ENCODE results near the gene PLXNA4. TPM values are rescaled to one million over a fixed set of nuclear protein-coding genes. Genes with fewer than 3 reads are reported as not detected.

The PLXNA4 gene
- total and polyA plus RNA-seq, 12 donors = 0.83 to 17.0 (median 11.5) TPM

- no peak for ATAC-seq
- intact Hi-C loops (cut with DNase I) = loop anchor here in 2 of 10 donors (5.0 to 10.0 kb wide), 2 partner anchors 191 to 193 kb away; no protein-coding TSS in a partner anchor
- Histone ChIP-seq H3K36me3 (no peaks in the 10 kb centered on the region), H3K27me3 (no peaks in the 10 kb centered on the region), H3K4me1 (no peaks in the 10 kb centered on the region), H3K4me3 (no peak overlapping the region), H3K27ac (no peak overlapping the region), H3K9me3 (no peaks in the 10 kb centered on the region)
- WGBS, 2 donors = 78 to 96% methylated on average over 2 of the region's 2 CpGs
- no peak for TF ChIP-seq CTCF (IDR thresholded peaks at IDR 0.05)
- no peak for DNase-seq
These were observed 264.5 kb downstream of the PLXNA4 start for GRCh38 chr7:132311733-132312132.

DNA sequence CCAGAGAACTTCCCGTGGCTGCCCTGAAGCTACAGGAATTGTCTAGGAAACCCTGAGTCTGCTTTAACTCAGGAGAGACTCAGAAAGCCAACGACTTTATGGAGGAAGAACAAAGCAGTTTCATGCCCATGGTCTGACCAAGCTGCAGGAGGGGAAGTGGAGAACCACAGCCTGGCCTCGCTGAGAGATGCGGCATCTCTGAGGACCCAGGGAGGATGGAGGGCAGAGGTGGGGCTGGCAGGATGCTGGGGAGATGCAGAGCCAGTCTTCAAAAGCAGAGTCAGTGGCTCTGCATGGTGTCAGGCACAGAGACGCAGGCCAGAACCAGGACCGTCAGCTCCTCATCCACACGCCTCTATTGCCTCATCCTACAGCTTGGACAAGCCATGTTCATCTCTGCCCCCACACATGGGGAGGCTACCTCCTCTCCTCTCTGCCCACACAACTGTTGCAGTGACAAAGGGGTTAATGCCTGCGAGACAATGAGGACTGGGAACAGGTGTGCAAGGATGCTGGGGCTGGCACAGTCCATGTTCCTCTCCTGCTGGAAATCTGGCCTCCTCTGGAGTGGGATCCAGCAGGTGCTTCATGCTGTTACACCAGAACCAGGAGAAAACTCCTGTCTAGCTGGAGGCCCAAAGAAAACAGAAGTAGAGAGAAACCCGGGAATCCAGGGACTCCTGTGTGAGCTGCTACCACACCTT, 267.0 kb downstream of the PLXNA4 start:
- no peak for DNase-seq
- Histone ChIP-seq H3K27me3 (no peaks in the 10 kb centered on the region), H3K4me3 (no peak overlapping the region), H3K4me1 (peaks cover 0 to 6% (median 0%) of the 10 kb centered on the region in 9 donors), H3K36me3 (no peaks in the 10 kb centered on the region), H3K27ac (no peak overlapping the region), H3K9me3 (no peaks in the 10 kb centered on the region)
- intact Hi-C loops (cut with DNase I) = no loop called here
- WGBS, 2 donors = 77 to 79% methylated on average over 9 of the region's 9 CpGs
- ATAC-seq = no peak
- no peak for TF ChIP-seq CTCF (IDR thresholded peaks at IDR 0.05)

- Histone ChIP-seq H3K9me3 (no peaks in the 10 kb centered on the region), H3K4me3 (no peak overlapping the region), H3K27ac (no peak overlapping the region), H3K4me1 (peaks cover 0 to 6% (median 0%) of the 10 kb centered on the region in 9 donors), H3K36me3 (no peaks in the 10 kb centered on the region), H3K27me3 (no peaks in the 10 kb centered on the region)
- TF ChIP-seq CTCF (IDR thresholded peaks at IDR 0.05) = no peak
- ATAC-seq (no peak), DNase-seq (no peak)
- intact Hi-C loops (cut with DNase I) = no loop called here
- WGBS, 2 donors = 73 to 79% methylated on average over 7 of the region's 7 CpGs
These were observed 268.8 kb downstream of the PLXNA4 start for GRCh38 chr7:132307465-132307864.

DNA sequence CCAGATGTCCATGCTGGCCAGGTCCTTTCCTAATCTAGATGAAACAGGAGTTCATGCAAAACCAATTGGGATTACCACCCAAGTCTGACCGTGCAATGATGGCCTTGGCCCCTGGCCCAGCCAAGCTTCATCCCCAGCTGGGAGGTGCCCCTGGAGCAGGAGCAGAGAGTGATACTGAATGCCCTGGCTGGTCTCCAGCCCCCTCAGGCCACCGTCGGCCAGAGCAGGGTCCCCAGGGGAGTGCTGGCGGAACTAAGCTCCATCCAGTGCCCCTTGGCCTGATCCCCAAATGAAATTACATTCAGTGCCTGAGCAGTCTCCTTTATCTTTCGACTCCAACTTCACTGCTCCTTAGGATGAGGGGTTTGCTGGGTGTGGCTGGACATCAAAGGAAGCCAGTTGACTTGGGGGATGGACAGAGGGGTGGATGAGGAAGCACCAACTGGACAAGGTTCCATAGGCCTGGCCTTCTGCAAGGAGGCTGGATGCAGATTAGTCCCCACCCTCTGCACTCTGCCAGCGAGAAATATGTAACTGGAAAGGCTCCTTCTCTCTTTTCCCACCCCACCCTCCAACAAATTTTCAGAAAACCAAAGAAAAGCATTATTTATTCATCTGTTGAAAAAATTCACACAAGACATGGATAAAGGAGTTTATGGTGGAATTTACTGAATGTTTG, 275.5 kb downstream of the PLXNA4 start:
- WGBS, 2 donors = 38% methylated on average over 6 of the region's 6 CpGs
- no peak overlapping the region for H3K4me3 ChIP-seq
- peaks cover 0 to 4% (median 0%) of the 10 kb centered on the region in 9 donors for H3K4me1 ChIP-seq
- no peak for TF ChIP-seq CTCF (IDR thresholded peaks at IDR 0.05)
- ATAC-seq = no peak
- peaks cover 0 to 9% (median 0%) of the 10 kb centered on the region in 9 donors for H3K36me3 ChIP-seq
- no peaks in the 10 kb centered on the region for H3K9me3 ChIP-seq
- peak in 1 of 2 donors; percentile 22 for DNase-seq
- no peaks in the 10 kb centered on the region for H3K27me3 ChIP-seq
- H3K27ac ChIP-seq = no peak overlapping the region
- intact Hi-C loops (cut with DNase I) = no loop called here

Measured in heart right ventricle (tissue), 16 donors.